Ascending aorta (tissue), 2 donors: ENCODE measurements around the gene GRIK1. TPM values are rescaled to one million over a fixed set of nuclear protein-coding genes. Genes with fewer than 3 reads are reported as not detected.

Experiments
- DNase-seq, 2 donors: peaks; one replicate each; pipeline ENCODE4 v3.0.0-alpha.2; 2019; ENCODE audit warnings: low spot score in 2 of 2
- H3K27ac ChIP-seq, 2 donors: fragments of 200-600 bp; sonication (generic); one replicate each; pipeline ENCODE4 v1.5.1; 2016 to 2017; ENCODE audit warnings: mild to moderate bottlenecking in 1 of 2
- H3K27me3 ChIP-seq: fragments of 200-600 bp; sonication (generic); one replicate; pipeline ENCODE4 v1.5.1; 2017
- H3K36me3 ChIP-seq, 2 donors: fragments of 200-600 bp; sonication (generic); one replicate each; pipeline ENCODE4 v1.5.1; 2016
- H3K4me1 ChIP-seq, 2 donors: fragments of 200-600 bp; sonication (generic); one replicate each; pipeline ENCODE4 v1.5.1; 2016 to 2017; ENCODE audit warnings: mild to moderate bottlenecking in 1 of 2
- H3K4me3 ChIP-seq, 2 donors: fragments of 200-600 bp; sonication (generic); one replicate each; pipeline ENCODE4 v1.5.1; 2016 to 2017; ENCODE audit warnings: mild to moderate bottlenecking in 1 of 2
- H3K9me3 ChIP-seq, 2 donors: fragments of 200-600 bp; sonication (generic); one replicate each; pipeline ENCODE4 v1.5.1; 2016
- CTCF ChIP-seq, 3 experiments: fragments of 200-600 bp in 2 of 3; fragments of 450-650 bp in 1 of 3; sonication (generic) in 2 of 3; IDR thresholded peaks; one replicate each; pipeline ENCODE4 v1.5.1; 2016 to 2019; ENCODE audit warnings: antibody characterized with exemption in 3 of 3, mild to moderate bottlenecking in 1 of 3, moderate library complexity in 1 of 3
- intact Hi-C: fragments of 100-400 bp; cut with DNase I; formaldehyde crosslinking; loops from one replicate; pipeline ENCODE4 v1.15.1; 2023
- total RNA-seq: library from RNA; depleted of rRNA; stranded (reverse); fragments of >200 nt; gene quantifications from one replicate; pipeline ENCODE4 v1.1.0, GENCODE V29; 2016

The GRIK1 gene
- total RNA-seq, 1 donor from 2014 or later = not detected

- intact Hi-C loops = no loop called here
- Histone ChIP-seq H3K9me3 (no peaks in the 10 kb centered on the region), H3K27ac (no peak overlapping the region), H3K4me3 (no peak overlapping the region), H3K4me1 (no peaks in the 10 kb centered on the region), H3K27me3 (no peaks in the 10 kb centered on the region), H3K36me3 (no peaks in the 10 kb centered on the region)
- DNase-seq = no peak
- TF ChIP-seq CTCF (IDR thresholded peaks at IDR 0.05) = no peak
Observed at GRCh38 chr21:29787361-29787909, 152.4 kb downstream of the GRIK1 start.

- Histone ChIP-seq H3K27ac (no peak overlapping the region), H3K27me3 (no peaks in the 10 kb centered on the region), H3K36me3 (no peaks in the 10 kb centered on the region), H3K9me3 (no peaks in the 10 kb centered on the region), H3K4me1 (no peaks in the 10 kb centered on the region), H3K4me3 (no peak overlapping the region)
- TF ChIP-seq CTCF (IDR thresholded peaks at IDR 0.05) = no peak
- no peak for DNase-seq
- intact Hi-C loops = no loop called here
Observed at GRCh38 chr21:29786496-29787360, 153.1 kb downstream of the GRIK1 start.

GRCh38 chr21:29777160-29777559 is 162.6 kb downstream of the GRIK1 start:
- Histone ChIP-seq H3K27ac (no peak overlapping the region), H3K9me3 (no peaks in the 10 kb centered on the region), H3K4me1 (no peaks in the 10 kb centered on the region), H3K36me3 (no peaks in the 10 kb centered on the region), H3K4me3 (no peak overlapping the region), H3K27me3 (no peaks in the 10 kb centered on the region)
- no peak for DNase-seq
- TF ChIP-seq CTCF (IDR thresholded peaks at IDR 0.05) = no peak
- intact Hi-C loops = no loop called here

GRCh38 chr21:29775462-29775861 is 164.3 kb downstream of the GRIK1 start:
- no peak overlapping the region for H3K4me3 ChIP-seq
- H3K27ac ChIP-seq = no peak overlapping the region
- intact Hi-C loops = no loop called here
- DNase-seq = no peak
- no peaks in the 10 kb centered on the region for H3K4me1 ChIP-seq
- H3K36me3 ChIP-seq = no peaks in the 10 kb centered on the region
- H3K27me3 ChIP-seq = no peaks in the 10 kb centered on the region
- no peaks in the 10 kb centered on the region for H3K9me3 ChIP-seq
- TF ChIP-seq CTCF (IDR thresholded peaks at IDR 0.05) = no peak

GRCh38 chr21:29771491-29772066 is 168.2 kb downstream of the GRIK1 start:
- Histone ChIP-seq H3K36me3 (no peaks in the 10 kb centered on the region), H3K4me1 (no peaks in the 10 kb centered on the region), H3K9me3 (no peaks in the 10 kb centered on the region), H3K4me3 (no peak overlapping the region), H3K27me3 (no peaks in the 10 kb centered on the region), H3K27ac (no peak overlapping the region)
- DNase-seq = no peak
- intact Hi-C loops = no loop called here
- TF ChIP-seq CTCF (IDR thresholded peaks at IDR 0.05) = no peak
